GM18951 (cell line): ENCODE results near the gene NEK5.

ENCODE experiments used
- POLR2A ChIP-seq: IDR thresholded peaks from 4 replicates; pipeline ENCODE4 v1.6.1; 2011; ENCODE audit warnings: mild to moderate bottlenecking; ENCODE audit not compliant: insufficient read length, insufficient read depth; ENCODE audit errors: extremely low read depth
- in situ Hi-C: fragments of 300-500 bp; cut with MboI; formaldehyde crosslinking; loops from one replicate; pipeline ENCODE4 v1.12.0; 2022; ENCODE audit warnings: low sequenced_read_pairs, mixed read lengths, inconsistent platforms; ENCODE audit not compliant: unreplicated experiment

Gene NEK5

DNA sequence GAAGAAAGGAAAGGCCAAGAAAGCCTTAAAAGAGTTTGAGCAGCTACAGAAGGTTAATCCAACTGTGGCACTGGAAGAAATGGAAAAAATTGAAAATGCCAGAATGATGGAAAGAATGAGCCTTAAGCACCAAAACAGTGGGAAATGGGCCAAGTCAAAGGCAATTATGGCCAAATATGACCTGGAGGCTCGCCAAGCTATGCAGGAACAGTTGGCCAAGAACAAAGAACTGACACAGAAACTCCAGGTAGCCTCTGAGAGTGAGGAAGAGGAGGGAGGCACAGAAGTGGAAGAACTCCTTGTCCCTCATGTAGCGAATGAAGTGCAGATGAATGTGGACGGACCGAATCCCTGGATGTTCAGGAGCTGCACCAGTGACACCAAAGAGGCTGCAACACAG is 99.3 kb downstream of the NEK5 start:
- no peak for TF ChIP-seq POLR2A
- in situ Hi-C loops: no loop called here

DNA sequence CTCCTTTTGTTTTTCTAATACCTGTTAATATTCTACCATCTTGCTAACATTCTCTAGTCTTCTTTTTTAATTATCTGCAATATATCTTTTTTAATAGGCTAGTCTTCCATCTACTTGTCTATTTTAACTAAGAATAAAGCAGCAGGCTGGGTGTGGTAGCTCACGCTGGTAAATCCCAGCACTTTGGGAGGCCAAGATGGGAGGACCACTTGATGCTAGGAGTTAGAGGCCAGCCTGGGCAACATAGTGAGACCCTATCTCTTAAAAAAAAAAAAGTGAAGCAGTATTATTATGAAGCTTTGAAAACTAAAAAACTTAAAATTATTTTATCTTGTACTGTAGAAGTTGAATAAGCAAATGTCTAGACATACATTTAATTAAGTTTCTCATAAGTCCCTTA is 101.0 kb downstream of the NEK5 start:
- in situ Hi-C loops: no loop called here

DNA sequence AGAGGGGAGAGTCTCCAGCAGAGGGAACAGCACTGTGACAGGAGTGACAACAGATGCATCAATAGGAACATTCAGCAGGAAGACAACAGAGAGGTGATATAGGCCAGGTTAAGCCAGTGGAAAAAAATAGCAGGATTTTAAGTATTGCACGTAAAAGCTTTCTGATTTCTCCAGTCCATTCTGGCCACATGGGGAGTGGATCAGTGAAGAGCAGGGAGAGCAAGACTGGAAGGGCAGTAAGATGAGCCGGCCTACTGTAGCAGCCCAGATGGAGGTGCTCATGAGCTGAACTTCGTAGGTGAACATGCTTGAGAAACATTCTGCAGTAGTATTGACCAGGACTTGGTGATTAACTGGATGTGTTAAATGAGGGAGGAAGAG is 102.6 kb downstream of the NEK5 start:
- no peak for TF ChIP-seq POLR2A
- in situ Hi-C loops: no loop called here

More for the DNA sequence above, 101.0 kb downstream of the NEK5 start:
- no peak for TF ChIP-seq POLR2A

DNA sequence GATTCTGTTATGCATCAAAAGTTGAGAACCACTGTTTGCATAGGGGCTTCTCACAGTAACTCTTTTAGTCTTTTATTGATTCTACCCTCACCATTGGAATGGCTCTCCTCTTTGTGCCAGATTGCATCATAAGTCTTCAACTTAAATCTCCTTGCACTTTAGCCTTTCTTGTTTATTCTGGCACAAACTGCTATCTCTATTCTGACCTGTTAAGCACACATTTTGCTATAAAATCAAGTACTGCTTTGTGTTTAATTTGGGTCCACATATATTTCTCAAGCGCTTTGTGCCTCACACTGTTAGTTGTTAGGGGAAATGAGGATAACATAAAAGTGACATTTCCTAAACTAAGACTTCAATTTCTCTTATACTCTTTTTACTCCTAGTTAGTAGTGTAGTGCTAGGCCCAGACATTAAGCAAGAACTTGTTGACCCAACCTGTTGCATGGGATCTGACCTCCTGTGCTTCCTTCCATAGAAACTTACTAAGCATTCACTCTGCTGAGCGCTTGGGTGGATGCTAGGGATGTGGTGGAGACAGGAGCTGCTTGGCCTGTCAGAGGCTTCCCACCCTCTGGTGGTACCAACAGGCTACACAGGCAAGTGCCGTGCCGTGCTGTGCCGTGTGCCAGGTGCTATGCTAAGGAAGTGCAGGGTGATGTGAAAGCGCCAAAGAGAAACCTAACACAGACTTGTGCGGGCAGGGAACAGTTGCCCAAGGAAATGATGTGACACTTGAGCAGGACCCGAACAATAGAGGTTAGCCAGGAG is 103.2 kb downstream of the NEK5 start:
- no peak for TF ChIP-seq POLR2A
- in situ Hi-C loops: no loop called here

DNA sequence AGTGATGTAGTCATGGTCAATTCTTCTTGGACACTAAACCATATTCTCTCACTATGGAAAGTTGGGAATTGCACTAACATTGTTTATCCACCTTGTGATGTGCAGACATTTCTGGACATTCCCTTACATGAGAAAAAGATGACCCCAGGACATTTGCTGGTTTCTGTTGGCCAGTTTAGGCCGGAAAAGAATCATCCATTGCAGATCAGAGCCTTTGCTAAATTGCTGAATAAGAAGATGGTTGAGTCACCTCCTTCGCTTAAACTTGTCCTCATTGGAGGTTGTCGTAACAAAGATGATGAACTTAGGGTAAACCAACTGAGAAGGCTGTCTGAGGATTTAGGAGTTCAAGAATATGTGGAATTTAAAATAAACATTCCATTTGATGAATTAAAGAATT is 104.4 kb downstream of the NEK5 start, which contains the start of gene UTP14C:
TSS of gene UTP14C (plus strand) at position 211 of the 400 bp plus-strand sequence. CDS start 4,114 bp downstream, outside the sequence.
- no peak for TF ChIP-seq POLR2A
- in situ Hi-C loops: no loop called here

DNA sequence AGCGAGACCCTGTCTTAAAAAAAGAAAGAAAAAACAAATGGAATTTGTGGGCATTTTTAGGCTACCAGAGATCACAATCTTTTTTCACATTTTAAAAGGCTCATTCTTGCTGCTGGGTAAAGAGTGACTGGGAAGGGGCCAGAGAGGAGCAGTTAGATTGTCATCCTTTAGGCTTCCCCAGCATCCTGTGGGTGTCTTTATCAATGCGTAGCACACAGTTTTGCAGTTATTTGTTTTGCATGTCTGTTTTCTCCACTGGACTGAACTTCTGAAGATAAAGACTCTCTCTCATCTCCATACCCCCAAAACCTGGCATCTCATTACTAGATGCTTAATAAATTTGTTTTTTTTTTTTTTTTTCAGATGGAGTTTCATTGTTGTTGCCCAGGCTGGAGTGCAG is 106.5 kb downstream of the NEK5 start:
- in situ Hi-C loops: no loop called here
- TF ChIP-seq POLR2A: no peak

DNA sequence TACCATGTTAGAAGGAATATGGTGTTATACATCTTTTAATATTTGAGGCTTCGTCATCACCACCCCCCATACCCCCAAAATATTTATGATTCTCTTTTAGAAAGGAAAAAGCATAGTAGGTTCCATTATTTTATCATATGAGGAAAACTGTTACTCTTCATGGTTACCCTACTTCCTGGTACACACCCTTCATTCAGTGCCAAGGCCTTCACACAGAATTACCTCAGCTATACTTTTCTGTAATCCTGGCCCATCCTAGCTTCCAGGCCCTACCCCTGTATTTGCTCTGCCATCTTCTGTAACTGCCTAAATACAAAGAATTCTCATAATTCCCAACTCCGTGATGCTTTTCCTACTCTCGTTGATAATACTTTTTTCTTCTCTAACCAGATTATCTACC is 108.7 kb downstream of the NEK5 start:
- no peak for TF ChIP-seq POLR2A
- in situ Hi-C loops: no loop called here

DNA sequence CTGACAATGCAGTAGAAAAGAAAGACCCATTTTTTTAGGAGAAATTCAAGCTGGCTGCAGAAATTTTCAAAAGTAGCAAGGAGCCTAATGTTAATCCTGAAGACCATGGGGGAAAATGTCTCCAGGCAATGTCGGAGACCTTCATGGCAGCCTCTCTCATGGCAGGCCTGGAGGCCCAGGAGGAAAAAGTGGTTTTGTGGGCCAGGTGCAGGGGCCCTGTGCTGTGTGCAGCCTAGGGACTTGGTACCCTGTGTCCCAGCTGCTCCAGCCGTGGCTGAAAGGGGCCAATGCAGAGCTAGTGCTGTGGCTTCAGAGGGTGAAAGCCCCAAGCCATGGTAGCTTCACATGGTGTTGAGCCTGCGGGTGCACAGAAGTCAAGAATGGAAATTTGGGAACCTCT is 112.6 kb downstream of the NEK5 start:
- TF ChIP-seq POLR2A: no peak
- in situ Hi-C loops: no loop called here

DNA sequence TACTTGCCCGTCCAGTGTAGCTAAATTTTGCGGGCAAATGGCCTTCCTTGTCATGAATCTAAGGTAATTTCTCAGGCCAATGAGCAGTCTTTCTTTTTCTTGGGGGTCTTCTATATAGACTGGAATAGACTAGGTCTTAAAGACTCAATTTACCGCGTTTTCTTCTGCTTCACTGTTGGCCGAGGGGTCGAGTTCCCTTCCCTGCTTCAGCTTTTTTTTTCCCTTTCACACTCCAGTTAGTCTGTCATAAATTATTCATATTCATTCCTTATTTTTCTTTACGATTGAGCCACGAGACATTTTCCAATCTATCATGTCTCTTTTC is 116.4 kb downstream of the NEK5 start:
- no peak for TF ChIP-seq POLR2A
- in situ Hi-C loops: no loop called here

DNA sequence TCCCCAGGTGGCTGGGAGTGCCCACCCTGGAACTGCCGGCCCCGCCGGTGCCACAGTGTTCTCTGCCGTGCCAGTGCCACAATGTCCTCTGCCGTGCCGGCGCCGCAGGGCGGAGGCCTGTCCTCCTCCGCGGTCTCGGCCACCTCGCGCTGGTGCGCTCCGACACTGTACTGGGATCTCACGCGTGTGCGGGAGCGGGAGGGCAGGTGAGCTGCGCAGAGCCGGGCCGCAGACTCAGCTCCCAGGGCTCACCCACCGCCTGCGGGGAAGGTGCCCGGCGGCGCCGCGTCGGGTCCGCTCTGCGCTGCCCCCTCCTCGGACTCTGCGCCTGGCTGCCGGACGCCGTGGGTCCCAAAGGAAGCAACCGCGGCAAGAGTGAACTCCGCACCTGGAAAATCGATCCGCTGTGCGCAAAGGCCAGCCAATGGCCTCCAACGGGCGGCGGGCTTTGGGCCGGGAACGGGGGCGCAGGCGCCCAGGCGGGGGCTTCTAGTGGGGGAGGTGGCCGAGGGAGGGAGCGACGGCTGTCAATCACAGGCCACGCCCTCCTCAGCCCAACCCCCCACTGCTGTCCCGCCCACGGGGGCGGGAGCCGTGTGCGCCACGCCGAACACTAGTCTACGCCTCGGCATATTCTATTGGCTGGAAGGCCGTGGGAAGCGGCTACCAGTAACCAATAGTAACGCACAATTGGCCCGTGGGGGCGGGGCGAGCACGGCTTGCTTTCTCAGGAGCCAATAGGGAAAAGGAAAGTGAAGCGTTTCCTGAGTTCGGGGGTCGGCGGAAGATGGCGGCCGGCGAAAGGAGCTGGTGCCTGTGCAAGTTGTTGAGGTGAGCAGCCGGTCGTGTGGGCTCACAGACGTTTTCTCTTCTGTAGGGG is 117.0 kb downstream of the NEK5 start, which contains the start of gene ALG11:
TSS of gene ALG11 (plus strand) at position 767 of the 880 bp plus-strand sequence. CDS start at position 788, 21 bp downstream.
- peak; percentile 84 for TF ChIP-seq POLR2A
- in situ Hi-C loops: no loop called here

DNA sequence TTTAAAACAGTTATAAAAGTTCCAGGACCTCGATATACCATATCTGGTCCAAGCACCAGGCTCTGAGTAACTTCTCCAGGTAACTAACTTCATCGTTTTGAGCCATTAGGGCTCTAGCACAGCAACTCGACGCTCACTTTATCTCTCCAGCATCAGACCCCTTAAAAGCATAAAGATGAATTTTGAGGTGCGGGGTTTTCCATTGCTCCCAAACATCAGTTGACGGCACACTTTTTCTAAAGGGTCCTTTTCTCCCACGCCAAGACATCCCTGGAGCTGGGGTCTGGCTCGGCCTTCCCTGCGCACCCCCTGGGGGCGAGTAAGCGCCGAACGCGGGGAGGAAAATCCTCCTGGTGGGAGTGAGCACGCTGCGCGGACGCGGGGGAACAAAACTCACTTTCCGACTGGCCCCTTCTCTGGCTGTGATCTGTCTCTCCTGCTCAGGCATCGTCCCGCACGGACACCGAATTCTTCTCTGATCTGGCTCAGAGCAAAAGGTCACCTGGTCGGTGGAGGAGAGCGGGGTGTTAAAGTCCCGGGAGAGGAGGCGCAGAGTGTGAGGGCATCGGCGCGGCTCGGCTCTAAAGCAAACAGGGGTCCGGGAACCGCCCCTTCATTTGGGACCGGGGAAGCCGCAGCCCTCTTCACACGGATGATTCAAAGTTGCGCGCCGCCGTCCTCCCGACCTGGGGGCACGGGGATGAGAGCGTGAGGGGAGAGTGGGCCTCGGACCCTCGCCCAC is 117.8 kb downstream of the NEK5 start, which contains the start of gene ATP7B:
TSS of gene ATP7B (minus strand) at position 561 of the 742 bp plus-strand sequence. CDS start at position 448, 113 bp downstream.
- no peak for TF ChIP-seq POLR2A
- in situ Hi-C loops: no loop called here

DNA sequence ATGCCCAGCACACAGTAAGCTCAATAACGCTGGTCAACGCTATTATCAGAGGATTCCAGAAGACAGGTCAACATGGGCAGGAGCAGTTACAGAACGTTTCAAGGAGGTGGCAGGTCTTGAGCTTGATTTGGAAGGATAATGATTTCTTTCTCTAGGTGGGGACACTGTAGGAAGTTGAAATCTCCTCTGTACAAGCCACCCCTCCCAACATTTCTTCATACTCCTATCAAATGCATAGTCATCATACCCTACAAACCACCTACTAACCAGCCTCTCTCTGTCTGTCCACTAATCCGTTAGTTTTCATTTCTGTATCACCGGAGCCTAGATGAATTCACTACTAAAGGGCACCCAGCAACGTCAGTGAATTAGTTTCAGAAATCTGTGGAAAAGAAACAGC is 118.9 kb downstream of the NEK5 start:
- in situ Hi-C loops: no loop called here
- no peak for TF ChIP-seq POLR2A
